ENCODE data around the gene MYL9. TPM values are rescaled to one million over a fixed set of nuclear protein-coding genes. Genes with fewer than 3 reads are reported as not detected.

Gene MYL9
- total RNA-seq, 1 donor: 135 TPM

- H3K9me3 ChIP-seq (ENCODE audit: low read depth, low read length): no peaks in the 10 kb centered on the region
- H2AFZ ChIP-seq (ENCODE audit: low read length): no peak overlapping the region
- peaks cover 45% of the 10 kb centered on the region for H4K20me1 ChIP-seq (ENCODE audit: insufficient read depth, low read length)
- H3K4me1 ChIP-seq (ENCODE audit: insufficient read depth, low read length): peaks cover 42% of the 10 kb centered on the region
- no peaks in the 10 kb centered on the region for H3K27me3 ChIP-seq (ENCODE audit: insufficient read depth, low read length)
- TF ChIP-seq, protein P1, sequence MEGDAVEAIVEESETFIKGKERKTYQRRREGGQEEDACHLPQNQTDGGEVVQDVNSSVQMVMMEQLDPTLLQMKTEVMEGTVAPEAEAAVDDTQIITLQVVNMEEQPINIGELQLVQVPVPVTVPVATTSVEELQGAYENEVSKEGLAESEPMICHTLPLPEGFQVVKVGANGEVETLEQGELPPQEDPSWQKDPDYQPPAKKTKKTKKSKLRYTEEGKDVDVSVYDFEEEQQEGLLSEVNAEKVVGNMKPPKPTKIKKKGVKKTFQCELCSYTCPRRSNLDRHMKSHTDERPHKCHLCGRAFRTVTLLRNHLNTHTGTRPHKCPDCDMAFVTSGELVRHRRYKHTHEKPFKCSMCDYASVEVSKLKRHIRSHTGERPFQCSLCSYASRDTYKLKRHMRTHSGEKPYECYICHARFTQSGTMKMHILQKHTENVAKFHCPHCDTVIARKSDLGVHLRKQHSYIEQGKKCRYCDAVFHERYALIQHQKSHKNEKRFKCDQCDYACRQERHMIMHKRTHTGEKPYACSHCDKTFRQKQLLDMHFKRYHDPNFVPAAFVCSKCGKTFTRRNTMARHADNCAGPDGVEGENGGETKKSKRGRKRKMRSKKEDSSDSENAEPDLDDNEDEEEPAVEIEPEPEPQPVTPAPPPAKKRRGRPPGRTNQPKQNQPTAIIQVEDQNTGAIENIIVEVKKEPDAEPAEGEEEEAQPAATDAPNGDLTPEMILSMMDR (IDR thresholded peaks at IDR 0.05; ENCODE audit: extremely low read depth, low read depth, low read length): peak; percentile 74
- H3K27ac ChIP-seq (ENCODE audit: low read depth, low read length): peak overlapping the region; percentile 86
- H3K79me2 ChIP-seq (ENCODE audit: insufficient read depth, low read length): peaks cover 50% of the 10 kb centered on the region
- peak; percentile 96 for DNase-seq (ENCODE audit: insufficient read length, low spot score, missing footprints)
- peaks cover 26% of the 10 kb centered on the region for H3K36me3 ChIP-seq (ENCODE audit: insufficient read depth, low read length)
- peak overlapping the region; percentile 99 for H3K4me3 ChIP-seq (ENCODE audit: insufficient read depth, low read length)
- H3K4me2 ChIP-seq (ENCODE audit: insufficient read depth, low read length): peak overlapping the region; percentile 94
Measured at GRCh38 chr20:36541768-36542488, 609 bp downstream of the MYL9 start.

DNA sequence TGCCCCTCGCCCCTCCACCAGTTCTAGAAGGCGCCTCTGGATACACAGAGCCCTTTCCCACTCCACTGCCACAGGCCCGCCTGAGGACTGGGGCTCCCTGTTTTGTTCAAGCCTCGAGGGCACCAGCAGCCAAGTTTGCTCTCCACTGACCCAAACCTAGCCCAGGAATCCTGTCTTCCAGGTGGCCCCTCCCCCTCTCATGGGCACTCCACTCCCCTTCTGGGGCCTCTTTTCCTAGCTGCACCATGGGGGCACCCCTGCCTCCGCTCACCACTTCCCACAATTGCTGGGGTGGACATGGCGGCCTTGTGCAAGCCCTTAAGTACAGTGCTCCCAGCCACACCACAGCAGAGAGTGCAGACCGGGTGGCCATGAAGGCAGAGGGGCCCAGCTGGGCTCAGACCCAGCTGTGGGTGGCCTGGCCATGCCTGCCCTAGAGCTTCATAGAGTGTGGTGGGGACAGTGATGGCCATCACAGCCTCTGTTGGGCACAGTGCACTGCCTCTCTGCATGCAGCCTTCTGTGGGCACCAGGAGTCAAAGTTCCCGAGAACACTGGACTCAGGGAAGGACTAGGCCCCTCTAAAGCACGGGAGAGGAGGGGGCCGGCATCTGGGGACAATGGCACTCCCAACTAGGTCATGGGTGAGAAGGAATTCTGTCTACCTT, 1.3 kb downstream of the MYL9 start:
- peak overlapping the region; percentile 99 for H3K4me3 ChIP-seq (ENCODE audit: insufficient read depth, low read length)
- peak overlapping the region; percentile 86 for H3K27ac ChIP-seq (ENCODE audit: low read depth, low read length)
- TF ChIP-seq, protein P1 (IDR thresholded peaks at IDR 0.05; ENCODE audit: extremely low read depth, low read depth, low read length): no peak
- H3K4me2 ChIP-seq (ENCODE audit: insufficient read depth, low read length): peak overlapping the region; percentile 94
- peaks cover 33% of the 10 kb centered on the region for H3K36me3 ChIP-seq (ENCODE audit: insufficient read depth, low read length)
- peaks cover 55% of the 10 kb centered on the region for H3K79me2 ChIP-seq (ENCODE audit: insufficient read depth, low read length)
- no peak for DNase-seq (ENCODE audit: insufficient read length, low spot score, missing footprints)
- H4K20me1 ChIP-seq (ENCODE audit: insufficient read depth, low read length): peaks cover 52% of the 10 kb centered on the region
- no peaks in the 10 kb centered on the region for H3K27me3 ChIP-seq (ENCODE audit: insufficient read depth, low read length)
- no peak overlapping the region for H2AFZ ChIP-seq (ENCODE audit: low read length)
- no peaks in the 10 kb centered on the region for H3K9me3 ChIP-seq (ENCODE audit: low read depth, low read length)
- H3K4me1 ChIP-seq (ENCODE audit: insufficient read depth, low read length): peaks cover 42% of the 10 kb centered on the region

DNA sequence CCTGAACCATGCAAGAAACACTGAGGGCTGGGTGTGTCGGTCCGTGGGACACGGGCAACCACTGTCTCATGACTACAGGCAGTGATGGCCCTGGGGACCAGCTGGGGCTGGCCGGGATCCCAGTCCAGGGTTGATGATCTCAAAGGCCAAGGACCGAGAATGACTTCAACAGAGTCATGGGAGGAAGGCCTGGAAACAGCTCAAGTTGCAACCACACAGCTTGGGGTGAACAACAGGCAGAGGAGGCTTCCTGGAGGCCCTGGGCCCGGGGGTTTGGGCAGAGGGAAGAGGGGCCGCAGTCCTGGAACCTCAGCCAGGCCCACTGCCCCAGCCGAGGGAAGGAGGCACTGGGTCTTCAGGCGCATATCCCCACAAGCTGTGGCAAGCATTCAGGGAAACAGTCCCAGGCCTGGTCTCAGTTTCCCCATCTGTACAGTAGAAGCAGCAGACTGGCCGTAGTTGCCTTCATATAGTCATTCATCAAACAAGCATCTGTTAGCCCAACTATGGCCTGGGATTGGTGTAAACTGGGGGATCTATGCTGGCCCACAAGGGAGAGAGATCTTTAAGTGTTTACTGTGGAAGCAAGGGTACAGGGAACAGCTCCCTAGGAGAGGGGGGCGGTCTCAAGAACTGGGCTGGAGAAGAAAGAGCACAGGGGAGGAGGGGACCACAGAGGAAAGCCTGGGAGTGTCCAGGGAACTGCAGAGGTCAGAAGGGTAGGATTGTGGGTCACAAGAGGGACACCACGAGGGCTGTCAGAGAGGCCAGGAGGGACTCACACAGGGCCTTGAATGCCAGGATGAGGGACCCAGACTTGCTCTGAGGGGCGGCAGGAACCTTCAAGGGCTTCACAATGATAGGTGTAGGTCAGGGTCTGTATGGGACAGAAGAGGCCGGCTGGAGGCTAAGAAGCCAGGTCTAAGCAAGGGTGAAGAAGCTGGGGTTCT, 2.1 kb downstream of the MYL9 start:
- Histone ChIP-seq H3K27ac (ENCODE audit: low read depth, low read length) (peak overlapping the region; percentile 86), H2AFZ (ENCODE audit: low read length) (no peak overlapping the region), H3K27me3 (ENCODE audit: insufficient read depth, low read length) (no peaks in the 10 kb centered on the region), H3K36me3 (ENCODE audit: insufficient read depth, low read length) (peaks cover 41% of the 10 kb centered on the region), H3K4me2 (ENCODE audit: insufficient read depth, low read length) (peak overlapping the region; percentile 94), H3K4me1 (ENCODE audit: insufficient read depth, low read length) (peaks cover 37% of the 10 kb centered on the region), H4K20me1 (ENCODE audit: insufficient read depth, low read length) (peaks cover 60% of the 10 kb centered on the region), H3K4me3 (ENCODE audit: insufficient read depth, low read length) (peak overlapping the region; percentile 99), H3K9me3 (ENCODE audit: low read depth, low read length) (no peaks in the 10 kb centered on the region), H3K79me2 (ENCODE audit: insufficient read depth, low read length) (peaks cover 57% of the 10 kb centered on the region)
- TF ChIP-seq, protein P1 (IDR thresholded peaks at IDR 0.05; ENCODE audit: extremely low read depth, low read depth, low read length): no peak
- DNase-seq (ENCODE audit: insufficient read length, low spot score, missing footprints): peak; percentile 98
